Endothelial cell of coronary artery (primary cell): ENCODE results near the gene AATK. TPM values are rescaled to one million over a fixed set of nuclear protein-coding genes. Genes with fewer than 3 reads are reported as not detected.

Experiments used
- total RNA-seq: library from RNA; depleted of rRNA; stranded (reverse); fragments of >200 nt; gene quantifications from 2 replicates; pipeline ENCODE4 v1.2.3, GENCODE V29; 2014

Gene AATK
- 2.4 TPM in 2 replicates for total RNA-seq

DNA sequence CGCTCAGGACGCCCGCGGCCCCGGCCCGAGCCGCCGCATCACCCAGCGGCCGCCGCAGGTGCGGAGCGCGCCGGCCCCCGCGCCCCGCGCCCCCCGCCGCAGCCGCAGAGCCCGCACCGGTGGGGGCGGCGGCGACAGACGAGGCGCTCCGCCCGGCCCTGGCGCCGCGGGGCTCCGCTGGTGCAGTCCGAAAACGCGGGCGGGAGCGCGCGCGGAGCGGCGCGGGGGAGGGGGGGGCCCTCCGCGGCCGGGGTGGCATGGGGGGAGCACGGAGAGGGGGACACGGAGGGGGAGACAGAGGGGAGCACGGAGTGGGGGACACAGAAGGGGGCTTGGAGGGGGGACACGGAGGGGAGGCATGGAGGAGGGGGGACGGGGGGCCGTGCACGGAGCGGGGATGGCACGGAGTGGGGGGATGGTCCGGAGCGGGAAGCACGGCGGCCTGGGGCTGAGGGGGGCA lies at the start of gene AATK:
Gene AATK, minus strand, starts transcription at position 189 of the 460 bp plus-strand sequence. CDS start 229 bp downstream, outside the sequence.

DNA sequence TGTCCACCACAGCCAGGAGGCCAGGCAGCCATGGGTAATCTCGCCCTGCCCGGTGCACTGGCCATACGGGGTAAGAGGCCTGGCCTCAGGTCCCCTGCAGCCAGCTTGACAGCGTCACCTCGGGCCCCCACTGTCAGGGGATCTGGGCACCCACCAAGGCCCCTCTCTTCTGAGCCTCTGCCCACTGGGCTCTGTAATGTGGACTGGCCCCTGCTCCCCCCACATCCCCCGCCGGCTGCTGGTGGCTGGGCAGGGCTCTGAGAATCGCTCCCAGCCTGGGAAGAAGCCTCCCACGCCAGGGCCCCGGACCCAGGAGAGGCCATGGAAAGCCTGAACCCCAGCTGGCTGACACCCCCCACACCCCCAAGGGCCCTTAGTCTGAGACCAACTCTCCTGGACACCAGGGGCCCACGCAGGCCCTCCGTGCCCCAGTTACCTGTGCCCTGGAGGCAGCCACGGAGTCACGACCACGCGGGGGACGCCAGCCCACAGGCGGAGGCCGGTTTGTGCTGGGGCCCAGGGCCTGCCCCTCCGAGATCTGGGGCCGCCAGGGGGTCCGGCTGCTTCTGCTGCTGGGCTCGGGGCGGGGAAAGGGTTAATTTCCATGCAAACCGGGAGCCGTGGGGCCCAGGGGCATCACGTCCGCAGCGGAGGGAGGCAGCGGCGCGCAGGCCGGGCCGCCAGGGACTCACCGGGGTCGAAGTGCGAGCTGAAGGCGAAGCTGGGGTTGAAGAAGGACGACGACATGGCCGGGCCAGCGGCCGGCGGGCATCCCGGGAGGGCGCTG lies 582 bp downstream of the AATK start, which contains the start of gene PVALEF:
Gene PVALEF, plus strand, starts transcription at position 262 of the 787 bp plus-strand sequence. CDS start 15,720 bp downstream, outside the sequence.

Other genes with a start within 250 kb of the AATK start
- 16.8 and 17.0 TPM in 2 replicates for gene CHMP6, start 174.4 kb downstream of the AATK start, total RNA-seq
- 6.0 TPM in 2 replicates for gene BAIAP2, start 131.1 kb downstream of the AATK start, total RNA-seq
- not detected in 2 replicates for gene PVALEF, start 714 bp downstream of the AATK start, total RNA-seq
- gene CEP131, start 56.7 kb upstream of the AATK start, total RNA-seq: 14.4 and 16.6 TPM in 2 replicates
- 10.2 and 17.9 TPM in 2 replicates for gene TEPSIN, start 72.8 kb upstream of the AATK start, total RNA-seq
- gene NDUFAF8, start 73.1 kb upstream of the AATK start, total RNA-seq: 36.5 and 64.5 TPM in 2 replicates
- 54.8 and 64.0 TPM in 2 replicates for gene SLC38A10, start 129.1 kb upstream of the AATK start, total RNA-seq
- 2.4 and 5.6 TPM in 2 replicates for gene BAHCC1, start 229.2 kb upstream of the AATK start, total RNA-seq